ENCODE data around the gene TRPM3. TPM values are rescaled to one million over a fixed set of nuclear protein-coding genes. Genes with fewer than 3 reads are reported as not detected.

TRPM3 gene
- total and polyA plus RNA-seq, 7 experiments from 2014 or later = not detected

DNA sequence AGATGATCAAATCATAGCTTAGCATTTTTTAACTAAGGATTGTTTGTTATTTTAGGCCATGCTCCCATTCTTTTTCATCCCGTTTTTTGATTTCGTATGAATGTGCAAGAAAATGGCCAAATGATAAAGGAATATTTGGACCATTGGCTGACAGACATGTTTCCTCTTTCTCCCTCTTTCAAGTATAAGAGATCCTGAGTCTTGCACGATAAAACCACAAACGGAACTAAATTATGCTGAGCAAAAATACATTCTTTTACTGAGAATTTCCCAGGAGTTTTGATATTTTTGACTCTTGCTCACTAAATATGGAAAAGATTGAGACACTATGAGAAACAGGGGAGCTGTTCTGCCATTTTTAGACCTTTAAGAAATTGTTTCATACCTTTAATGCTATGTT is 616.6 kb downstream of the TRPM3 start:
- Mint-ChIP-seq H3K27ac (peak overlapping the region in 1 of 9 donors; percentile 22), H3K4me3 (no peak overlapping the region), H3K9me3 (peaks cover 0 to 3% (median 0%) of the 10 kb centered on the region in 11 donors), H3K4me1 (peaks cover 0 to 15% (median 9%) of the 10 kb centered on the region in 7 donors), H3K36me3 (peaks cover 0 to 1% (median 0%) of the 10 kb centered on the region in 5 donors), H3K27me3 (no peaks in the 10 kb centered on the region)
- no peaks in the 10 kb centered on the region for H3K27me3 ChIP-seq (ENCODE audit: control insufficient read depth in 2 of 2, insufficient read depth in 2 of 2, low read length in 2 of 2)
- no peaks in the 10 kb centered on the region for H3K4me1 ChIP-seq (ENCODE audit: control insufficient read depth in 2 of 2, insufficient read depth in 2 of 2, low read length in 2 of 2)
- intact Hi-C loops (cut with micrococcal nuclease) = no loop called here
- ATAC-seq (no peak), DNase-seq (no peak)
- H3K36me3 ChIP-seq (ENCODE audit: control insufficient read depth in 2 of 3, insufficient read depth in 3 of 3, low read length in 3 of 3) = no peaks in the 10 kb centered on the region
- POLR2A ChIA-PET = interaction anchor here (0.5 kb wide), 1 partner anchor 106 kb away, joined by 3 read pairs; no protein-coding TSS in a partner anchor
- no peak overlapping the region for H3K27ac ChIP-seq (ENCODE audit: low read depth, low read length)
- no peak overlapping the region for H3K4me3 ChIP-seq (ENCODE audit: low read length)
- no peaks in the 10 kb centered on the region for H3K9me3 ChIP-seq (ENCODE audit: control insufficient read depth in 2 of 3, low read length in 3 of 3)
- CTCF ChIA-PET = interaction anchor here (0.9 kb wide), 1 partner anchor 97 kb away, joined by 3 read pairs; no protein-coding TSS in a partner anchor

DNA sequence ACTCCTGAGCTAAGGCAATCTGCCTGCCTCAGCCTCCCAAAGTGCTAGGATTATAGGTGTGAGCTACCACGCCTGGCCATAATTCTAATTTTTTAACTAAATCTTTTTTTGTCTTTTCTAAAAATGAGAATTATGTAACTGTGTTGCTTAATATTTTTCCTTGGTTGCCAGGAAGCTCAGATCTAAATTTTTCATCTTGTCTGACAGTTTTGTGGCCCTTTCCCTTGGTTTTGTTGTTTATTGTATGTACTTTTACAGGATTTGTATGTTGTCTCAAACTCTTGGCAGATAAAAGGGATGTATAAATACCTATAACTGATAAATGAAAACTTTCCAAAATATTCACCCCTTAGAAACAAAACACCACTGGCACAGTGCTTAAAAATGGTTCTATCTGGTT is 618.7 kb downstream of the TRPM3 start:
- DNase-seq = no peak
- H3K9me3 Mint-ChIP-seq = no peaks in the 10 kb centered on the region
- no peak for ATAC-seq
- Histone ChIP-seq H3K27me3 (ENCODE audit: control insufficient read depth in 2 of 2, insufficient read depth in 2 of 2, low read length in 2 of 2) (no peaks in the 10 kb centered on the region), H3K4me1 (ENCODE audit: control insufficient read depth in 2 of 2, insufficient read depth in 2 of 2, low read length in 2 of 2) (no peaks in the 10 kb centered on the region), H3K27ac (ENCODE audit: low read depth, low read length) (no peak overlapping the region), H3K4me3 (ENCODE audit: low read length) (no peak overlapping the region), H3K36me3 (ENCODE audit: control insufficient read depth in 2 of 3, insufficient read depth in 3 of 3, low read length in 3 of 3) (no peaks in the 10 kb centered on the region), H3K9me3 (ENCODE audit: control insufficient read depth in 2 of 3, low read length in 3 of 3) (no peaks in the 10 kb centered on the region)
- intact Hi-C loops (cut with micrococcal nuclease) = no loop called here
- H3K4me3 Mint-ChIP-seq = no peak overlapping the region
- POLR2A ChIA-PET = no interaction called here
- H3K36me3 Mint-ChIP-seq = peaks cover 0 to 1% (median 0%) of the 10 kb centered on the region in 5 donors
- peaks cover 0 to 15% (median 9%) of the 10 kb centered on the region in 7 donors for H3K4me1 Mint-ChIP-seq
- CTCF ChIA-PET = no interaction called here
- no peak overlapping the region for H3K27ac Mint-ChIP-seq
- H3K27me3 Mint-ChIP-seq = no peaks in the 10 kb centered on the region

DNA sequence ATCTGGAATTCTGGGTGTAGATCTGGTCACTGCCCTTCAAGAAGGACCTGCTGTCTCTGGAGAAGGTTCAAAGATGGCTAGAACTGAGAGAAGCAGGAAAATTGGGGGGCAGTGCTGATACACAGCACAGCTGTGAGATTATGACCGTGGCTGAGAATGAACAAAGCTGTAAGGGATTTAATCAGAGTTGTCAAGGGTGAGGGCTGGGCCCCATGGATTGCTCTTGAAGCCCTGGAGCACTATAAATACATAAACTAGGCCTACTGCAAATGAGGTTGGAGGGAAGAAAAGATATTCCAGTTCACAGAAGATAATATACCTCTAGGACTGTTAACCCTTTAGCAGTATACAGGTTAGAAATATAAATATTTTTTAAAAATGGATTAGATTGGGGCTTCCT is 620.6 kb downstream of the TRPM3 start:
- no peak for DNase-seq
- Histone ChIP-seq H3K27ac (ENCODE audit: low read depth, low read length) (no peak overlapping the region), H3K4me1 (ENCODE audit: control insufficient read depth in 2 of 2, insufficient read depth in 2 of 2, low read length in 2 of 2) (no peaks in the 10 kb centered on the region), H3K36me3 (ENCODE audit: control insufficient read depth in 2 of 3, insufficient read depth in 3 of 3, low read length in 3 of 3) (no peaks in the 10 kb centered on the region), H3K9me3 (ENCODE audit: control insufficient read depth in 2 of 3, low read length in 3 of 3) (no peaks in the 10 kb centered on the region), H3K27me3 (ENCODE audit: control insufficient read depth in 2 of 2, insufficient read depth in 2 of 2, low read length in 2 of 2) (no peaks in the 10 kb centered on the region), H3K4me3 (ENCODE audit: low read length) (no peak overlapping the region)
- ChIA-PET POLR2A (no interaction called here), CTCF (no interaction called here)
- Mint-ChIP-seq H3K4me3 (no peak overlapping the region), H3K9me3 (no peaks in the 10 kb centered on the region), H3K27me3 (no peaks in the 10 kb centered on the region), H3K4me1 (peaks cover 0 to 15% (median 10%) of the 10 kb centered on the region in 7 donors), H3K27ac (no peak overlapping the region), H3K36me3 (no peaks in the 10 kb centered on the region)
- no peak for ATAC-seq
- intact Hi-C loops (cut with micrococcal nuclease) = no loop called here

DNA sequence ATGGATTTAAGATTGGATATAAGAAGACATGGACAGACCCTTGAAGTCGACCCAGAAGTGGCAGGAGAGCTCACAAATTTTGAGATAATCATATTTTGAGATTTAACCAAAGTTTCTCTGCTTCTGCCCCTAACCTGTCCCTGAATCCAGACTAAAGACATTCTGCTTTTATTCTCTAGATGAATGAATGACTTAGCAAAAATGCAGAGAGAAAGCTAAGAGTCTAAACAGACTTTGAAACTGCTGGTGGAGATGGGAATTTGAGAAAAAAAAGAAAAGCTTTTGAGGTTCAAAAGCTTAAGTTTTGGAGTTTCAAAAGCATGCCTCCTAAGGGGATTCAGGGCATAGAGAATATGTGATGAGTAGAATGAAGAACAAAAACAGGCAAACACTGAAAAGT is 621.8 kb downstream of the TRPM3 start:
- H3K27me3 Mint-ChIP-seq = no peaks in the 10 kb centered on the region
- ATAC-seq (no peak), DNase-seq (no peak)
- no peak overlapping the region for H3K4me3 Mint-ChIP-seq
- no peaks in the 10 kb centered on the region for H3K27me3 ChIP-seq (ENCODE audit: control insufficient read depth in 2 of 2, insufficient read depth in 2 of 2, low read length in 2 of 2)
- ChIA-PET CTCF (no interaction called here), POLR2A (no interaction called here)
- no peak overlapping the region for H3K27ac ChIP-seq (ENCODE audit: low read depth, low read length)
- H3K36me3 ChIP-seq (ENCODE audit: control insufficient read depth in 2 of 3, insufficient read depth in 3 of 3, low read length in 3 of 3) = no peaks in the 10 kb centered on the region
- no peaks in the 10 kb centered on the region for H3K9me3 ChIP-seq (ENCODE audit: control insufficient read depth in 2 of 3, low read length in 3 of 3)
- no peaks in the 10 kb centered on the region for H3K9me3 Mint-ChIP-seq
- H3K4me1 ChIP-seq (ENCODE audit: control insufficient read depth in 2 of 2, insufficient read depth in 2 of 2, low read length in 2 of 2) = no peaks in the 10 kb centered on the region
- H3K4me3 ChIP-seq (ENCODE audit: low read length) = no peak overlapping the region
- H3K36me3 Mint-ChIP-seq = no peaks in the 10 kb centered on the region
- no peak overlapping the region for H3K27ac Mint-ChIP-seq
- H3K4me1 Mint-ChIP-seq = peaks cover 8 to 16% (median 10%) of the 10 kb centered on the region in 7 donors
- intact Hi-C loops (cut with micrococcal nuclease) = loop anchor here in 1 of 2 donors (5.0 kb wide), 1 partner anchor 103 kb away; no protein-coding TSS in a partner anchor

DNA sequence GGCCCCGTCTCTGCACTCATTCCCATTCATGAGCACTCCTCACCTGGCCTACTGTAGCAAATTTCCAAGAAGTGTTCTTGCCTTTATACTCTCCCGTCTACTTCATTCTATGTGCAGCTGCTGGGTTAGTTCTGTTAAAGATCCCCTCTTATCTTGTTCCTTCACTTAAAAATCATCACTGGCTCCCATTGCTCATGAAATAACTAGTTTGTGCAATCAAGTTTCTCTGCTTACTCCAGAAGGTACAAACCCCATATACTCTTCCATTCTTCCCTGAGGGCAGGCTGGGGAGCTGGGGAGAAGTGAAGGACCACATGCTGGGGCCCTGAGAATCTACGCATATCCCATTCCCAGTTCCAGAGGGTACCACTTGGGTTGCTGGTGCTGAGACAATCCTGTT is 622.6 kb downstream of the TRPM3 start:
- peaks cover 13 to 21% (median 16%) of the 10 kb centered on the region in 7 donors for H3K4me1 Mint-ChIP-seq
- Histone ChIP-seq H3K9me3 (ENCODE audit: control insufficient read depth in 2 of 3, low read length in 3 of 3) (no peaks in the 10 kb centered on the region), H3K4me3 (ENCODE audit: low read length) (no peak overlapping the region), H3K27ac (ENCODE audit: low read depth, low read length) (no peak overlapping the region), H3K27me3 (ENCODE audit: control insufficient read depth in 2 of 2, insufficient read depth in 2 of 2, low read length in 2 of 2) (no peaks in the 10 kb centered on the region), H3K36me3 (ENCODE audit: control insufficient read depth in 2 of 3, insufficient read depth in 3 of 3, low read length in 3 of 3) (no peaks in the 10 kb centered on the region), H3K4me1 (ENCODE audit: control insufficient read depth in 2 of 2, insufficient read depth in 2 of 2, low read length in 2 of 2) (no peaks in the 10 kb centered on the region)
- H3K27me3 Mint-ChIP-seq = peaks cover 0 to 7% (median 0%) of the 10 kb centered on the region in 5 donors
- peaks cover 0 to 4% (median 0%) of the 10 kb centered on the region in 11 donors for H3K9me3 Mint-ChIP-seq
- ChIA-PET POLR2A (no interaction called here), CTCF (no interaction called here)
- no peak for ATAC-seq
- H3K4me3 Mint-ChIP-seq = no peak overlapping the region
- no peak overlapping the region for H3K27ac Mint-ChIP-seq
- DNase-seq = no peak
- intact Hi-C loops (cut with micrococcal nuclease) = loop anchor here in 1 of 2 donors (5.0 kb wide), 1 partner anchor 103 kb away; no protein-coding TSS in a partner anchor
- peaks cover 0 to 2% (median 0%) of the 10 kb centered on the region in 5 donors for H3K36me3 Mint-ChIP-seq

DNA sequence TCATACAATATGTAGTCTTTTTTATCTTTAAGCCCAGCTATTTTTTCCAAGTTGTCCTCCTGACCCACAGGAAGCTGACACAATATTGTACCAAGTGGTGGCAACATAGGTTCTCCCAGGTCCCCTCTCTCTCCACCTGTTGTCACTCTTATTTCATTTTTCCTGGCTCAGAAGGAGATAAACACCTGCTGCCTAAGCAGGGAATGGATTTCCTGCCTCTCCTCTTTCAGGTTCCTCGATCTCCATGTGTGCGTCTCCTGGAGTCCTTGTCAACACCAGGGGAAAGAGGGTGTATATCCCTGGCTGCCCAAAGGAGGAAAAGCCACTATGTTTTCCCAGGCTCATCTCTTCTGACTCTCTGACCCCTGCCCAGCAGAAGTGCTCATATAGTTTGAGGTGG is 625.2 kb downstream of the TRPM3 start:
- Mint-ChIP-seq H3K4me1 (peaks cover 13 to 39% (median 30%) of the 10 kb centered on the region in 7 donors), H3K4me3 (no peak overlapping the region), H3K36me3 (peaks cover 0 to 2% (median 0%) of the 10 kb centered on the region in 5 donors), H3K27ac (peak overlapping the region in 1 of 9 donors; percentile 29), H3K9me3 (peaks cover 0 to 4% (median 0%) of the 10 kb centered on the region in 11 donors), H3K27me3 (peaks cover 0 to 7% (median 0%) of the 10 kb centered on the region in 5 donors)
- ChIA-PET POLR2A (no interaction called here), CTCF (no interaction called here)
- H3K4me1 ChIP-seq (ENCODE audit: control insufficient read depth in 2 of 2, insufficient read depth in 2 of 2, low read length in 2 of 2) = peaks cover 0 to 4% of the 10 kb centered on the region in 2 donors
- ATAC-seq (no peak), DNase-seq (no peak)
- H3K36me3 ChIP-seq (ENCODE audit: control insufficient read depth in 2 of 3, insufficient read depth in 3 of 3, low read length in 3 of 3) = no peaks in the 10 kb centered on the region
- no peaks in the 10 kb centered on the region for H3K27me3 ChIP-seq (ENCODE audit: control insufficient read depth in 2 of 2, insufficient read depth in 2 of 2, low read length in 2 of 2)
- H3K9me3 ChIP-seq (ENCODE audit: control insufficient read depth in 2 of 3, low read length in 3 of 3) = no peaks in the 10 kb centered on the region
- intact Hi-C loops (cut with micrococcal nuclease) = loop anchor here in 1 of 2 donors (5.0 kb wide), 1 partner anchor 106 kb away; no protein-coding TSS in a partner anchor
- no peak overlapping the region for H3K4me3 ChIP-seq (ENCODE audit: low read length)
- H3K27ac ChIP-seq (ENCODE audit: low read depth, low read length) = no peak overlapping the region

DNA sequence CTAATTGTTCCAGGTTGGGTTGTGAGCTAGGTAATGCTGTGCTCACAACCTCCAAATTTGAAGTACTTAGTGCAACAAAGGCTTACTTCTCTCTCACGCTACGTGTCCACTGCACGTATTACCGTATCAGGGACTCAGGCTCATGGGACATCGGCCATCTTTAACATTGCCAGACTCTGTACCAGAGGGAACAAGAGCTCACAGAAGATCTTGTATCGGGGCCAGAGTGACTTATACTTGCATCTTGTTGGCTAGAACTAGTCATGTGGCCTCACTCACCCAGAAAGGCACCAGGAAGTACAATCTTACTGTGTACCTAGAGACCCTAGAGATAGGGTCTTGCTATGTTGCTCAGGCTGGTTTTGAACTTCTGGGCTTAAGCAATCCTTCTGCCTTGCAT is 625.9 kb downstream of the TRPM3 start:
- H3K27ac ChIP-seq (ENCODE audit: low read depth, low read length) = no peak overlapping the region
- POLR2A ChIA-PET = interaction anchor here (0.5 kb wide), 1 partner anchor 132 kb away, joined by 3 read pairs; no protein-coding TSS in a partner anchor
- H3K36me3 Mint-ChIP-seq = peaks cover 0 to 2% (median 0%) of the 10 kb centered on the region in 5 donors
- no peaks in the 10 kb centered on the region for H3K36me3 ChIP-seq (ENCODE audit: control insufficient read depth in 2 of 3, insufficient read depth in 3 of 3, low read length in 3 of 3)
- peaks cover 13 to 41% (median 31%) of the 10 kb centered on the region in 7 donors for H3K4me1 Mint-ChIP-seq
- H3K4me3 Mint-ChIP-seq = no peak overlapping the region
- peaks cover 0 to 4% of the 10 kb centered on the region in 2 donors for H3K4me1 ChIP-seq (ENCODE audit: control insufficient read depth in 2 of 2, insufficient read depth in 2 of 2, low read length in 2 of 2)
- H3K9me3 ChIP-seq (ENCODE audit: control insufficient read depth in 2 of 3, low read length in 3 of 3) = no peaks in the 10 kb centered on the region
- ATAC-seq = no peak
- no peak for DNase-seq
- H3K27me3 Mint-ChIP-seq = peaks cover 0 to 7% (median 0%) of the 10 kb centered on the region in 5 donors
- peaks cover 0 to 4% (median 0%) of the 10 kb centered on the region in 11 donors for H3K9me3 Mint-ChIP-seq
- peak overlapping the region in 1 of 9 donors; percentile 1 for H3K27ac Mint-ChIP-seq
- intact Hi-C loops (cut with micrococcal nuclease) = loop anchor here in 1 of 2 donors (5.0 kb wide), 1 partner anchor 107 kb away; no protein-coding TSS in a partner anchor
- no peaks in the 10 kb centered on the region for H3K27me3 ChIP-seq (ENCODE audit: control insufficient read depth in 2 of 2, insufficient read depth in 2 of 2, low read length in 2 of 2)
- no peak overlapping the region for H3K4me3 ChIP-seq (ENCODE audit: low read length)
- CTCF ChIA-PET = interaction anchor here (0.6 to 1.4 kb wide), 3 partner anchors 10 to 107 kb away, joined by 3 to 6 read pairs (median 3); no protein-coding TSS in a partner anchor
